Islet of Langerhans (tissue), 1 donor: ENCODE results near the gene FAHD2A.
"Not testable (repeated sequence)": the region's sequence is repeated elsewhere in the genome, so short reads cannot be mapped to it uniquely, and the experiment has no call there.

Experiments
- FAIRE-seq: peaks from one replicate; lab custom pipeline; 2011; peaks lifted over from hg19 to GRCh38; lab: Jason Lieb, UNC

FAHD2A gene

GRCh38 chr2:95376311-95377215 lies 25.9 kb upstream of the FAHD2A start:
- FAIRE-seq: no peak

- FAIRE-seq: no peak
These were observed 25.0 kb upstream of the FAHD2A start for GRCh38 chr2:95377216-95378123.

- FAIRE-seq: not testable (repeated sequence)
These were observed 24.2 kb upstream of the FAHD2A start for GRCh38 chr2:95378281-95378680.

GRCh38 chr2:95379371-95379831 lies 23.1 kb upstream of the FAHD2A start:
- FAIRE-seq: no peak

GRCh38 chr2:95380280-95380679 lies 22.2 kb upstream of the FAHD2A start:
- no peak for FAIRE-seq

- no peak for FAIRE-seq
These were observed 21.8 kb upstream of the FAHD2A start for GRCh38 chr2:95380731-95381130.

- no peak for FAIRE-seq
These were observed 21.0 kb upstream of the FAHD2A start for GRCh38 chr2:95381212-95382191.

GRCh38 chr2:95382192-95382591 lies 20.3 kb upstream of the FAHD2A start:
- FAIRE-seq: no peak

GRCh38 chr2:95382686-95383634 lies 19.5 kb upstream of the FAHD2A start:
- FAIRE-seq: no peak

- FAIRE-seq: no peak
These were observed 18.9 kb upstream of the FAHD2A start for GRCh38 chr2:95383635-95384027.

GRCh38 chr2:95384854-95385569 lies 17.5 kb upstream of the FAHD2A start:
- no peak for FAIRE-seq

- no peak for FAIRE-seq
These were observed 16.9 kb upstream of the FAHD2A start for GRCh38 chr2:95385570-95385984.

- FAIRE-seq: no peak
These were observed 16.5 kb upstream of the FAHD2A start for GRCh38 chr2:95386031-95386430.

GRCh38 chr2:95387358-95387757 lies 15.2 kb upstream of the FAHD2A start:
- no peak for FAIRE-seq

- no peak for FAIRE-seq
These were observed 14.3 kb upstream of the FAHD2A start for GRCh38 chr2:95388091-95388692.

GRCh38 chr2:95388856-95389244 lies 13.7 kb upstream of the FAHD2A start:
- FAIRE-seq: no peak

GRCh38 chr2:95389245-95390119 lies 13.0 kb upstream of the FAHD2A start:
- FAIRE-seq: no peak

GRCh38 chr2:95390272-95390880 lies 12.1 kb upstream of the FAHD2A start:
- no peak for FAIRE-seq
